GM12874 (cell line): Measurements from ENCODE around the gene R3HDM2.

Experiments
- CTCF ChIP-seq: IDR thresholded peaks from 2 replicates; pipeline ENCODE4 v1.5.1; 2011; ENCODE audit warnings: low read depth, mild to moderate bottlenecking, control low read depth, low read length, moderate library complexity; ENCODE audit not compliant: insufficient read depth

R3HDM2 gene

GRCh38 chr12:57355734-57356133 is 75.1 kb downstream of the R3HDM2 start:
- TF ChIP-seq CTCF = no peak

DNA sequence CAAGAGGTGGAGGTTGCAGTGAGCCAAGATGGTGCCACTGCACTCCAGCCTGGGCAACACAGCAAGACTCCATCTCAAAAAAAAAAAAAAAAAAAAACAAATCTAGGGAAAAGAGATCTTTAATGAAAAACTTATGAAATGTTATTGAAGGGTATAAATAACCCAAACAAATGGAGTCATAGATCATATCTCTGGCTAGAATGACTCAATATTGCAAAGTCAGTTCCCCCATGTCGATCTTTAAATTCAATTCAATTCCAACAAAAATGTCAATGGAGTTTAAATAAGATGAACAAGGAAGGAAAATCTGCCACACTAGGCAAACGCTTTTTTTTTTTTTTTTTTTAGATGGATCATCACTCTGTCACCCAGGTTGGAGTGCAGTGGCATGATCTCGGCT is 78.7 kb downstream of the R3HDM2 start:
- no peak for TF ChIP-seq CTCF

GRCh38 chr12:57347284-57347683 is 83.6 kb downstream of the R3HDM2 start:
- no peak for TF ChIP-seq CTCF

DNA sequence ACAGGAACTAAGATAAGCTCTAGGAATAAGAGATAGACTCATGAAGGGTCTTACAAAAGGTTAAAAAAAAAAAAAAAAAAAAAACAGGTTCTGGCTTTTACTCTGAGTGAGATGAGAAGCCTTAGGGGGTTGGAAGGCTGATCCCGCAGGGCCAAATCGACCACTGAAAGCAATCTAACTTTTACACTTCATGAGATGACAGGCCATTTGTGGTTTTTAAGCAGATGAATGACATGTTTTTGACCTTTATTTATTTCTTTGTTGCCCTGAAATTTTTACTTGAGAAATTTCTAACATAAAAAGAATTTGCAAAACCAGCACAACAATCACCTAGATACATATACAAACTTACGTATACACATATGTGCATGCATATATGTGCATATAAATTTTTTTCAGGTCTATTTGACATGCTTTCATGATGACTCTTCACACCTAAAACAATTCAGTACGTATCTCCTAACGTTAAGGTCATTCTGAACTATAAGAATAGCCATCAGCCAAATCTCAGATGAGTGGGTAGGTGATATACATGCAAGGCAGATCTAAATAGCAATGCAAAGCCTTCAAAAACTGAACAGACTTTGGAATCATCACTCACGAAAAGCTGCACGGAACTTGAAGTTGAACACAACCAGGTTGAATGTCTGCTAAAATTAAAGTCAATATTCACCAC is 87.0 kb downstream of the R3HDM2 start:
- TF ChIP-seq CTCF = no peak

DNA sequence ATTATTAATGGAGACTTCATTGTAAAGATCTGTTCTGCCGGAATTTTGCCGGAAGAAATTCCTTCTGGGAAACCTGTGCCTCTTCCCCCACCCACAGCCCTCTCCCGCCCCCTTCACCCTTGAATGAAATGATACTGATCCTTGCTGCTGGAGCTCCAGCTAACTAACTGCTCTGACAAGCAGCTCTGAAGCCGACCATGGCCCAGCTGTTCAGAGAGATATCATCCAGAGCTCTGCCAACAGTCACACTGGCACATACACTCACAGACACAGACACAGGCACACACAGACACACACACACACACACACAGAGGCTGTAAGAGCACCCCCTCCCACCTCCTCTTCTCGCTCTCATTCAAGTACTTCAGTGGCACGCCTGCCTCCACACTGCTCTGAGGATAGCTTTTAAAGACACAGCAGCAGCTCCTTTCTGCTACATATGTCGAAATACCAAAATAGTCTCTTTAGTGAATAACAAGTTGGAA is 88.6 kb downstream of the R3HDM2 start:
- TF ChIP-seq CTCF = no peak

- no peak for TF ChIP-seq CTCF
Measured at GRCh38 chr12:57341275-57341990, 89.4 kb downstream of the R3HDM2 start.

- TF ChIP-seq CTCF = no peak
Measured at GRCh38 chr12:57340104-57340503, 90.7 kb downstream of the R3HDM2 start.
